Panc1 (cell line): Measurements from ENCODE around the gene PRXL2C. TPM values are rescaled to one million over a fixed set of nuclear protein-coding genes. Genes with fewer than 3 reads are reported as not detected.
"Not testable (repeated sequence)": the region's sequence is repeated elsewhere in the genome, so short reads cannot be mapped to it uniquely, and the experiment has no call there.

Experiments used
- ATAC-seq: fragments of 200-7000 bp; cut with Tn5 transposase; 2 replicates; pipeline ENCODE4 v1.9.1; 2020; ENCODE audit warnings: mild to moderate bottlenecking, moderate library complexity
- BruUV-seq: library from RNA; stranded (reverse); fragments of 400-500 nt; replicated peaks from 2 replicates; lab custom pipeline; 2021; lab: Mats Ljungman, UMichigan
- CTCF ChIA-PET: fragments of 300-600 bp; sonication (Branson Sonifier 250); formaldehyde crosslinking; loops from one replicate; lab custom pipeline; 2022; ENCODE audit warnings: antibody characterized with exemption; lab: Charles Lee
- POLR2A ChIA-PET: fragments of 300-600 bp; sonication (Branson Sonifier 250); formaldehyde crosslinking; loops from one replicate; lab custom pipeline; 2022; ENCODE audit warnings: antibody characterized with exemption; lab: Charles Lee
- DNase-seq: peaks from one replicate; pipeline ENCODE4 v3.0.0-alpha.2; 2010; ENCODE audit warnings: low read depth, low spot score
- H3K27ac ChIP-seq: 2 replicates; pipeline ENCODE4 v1.5.1; 2011; ENCODE audit warnings: mild to moderate bottlenecking, low read length, inconsistent platforms
- H3K27me3 ChIP-seq: fragments of 200-500 bp; sonication (Bioruptor generic); 2 replicates; pipeline ENCODE4 v1.6.0; 2014; ENCODE audit warnings: low read length, inconsistent platforms; ENCODE audit not compliant: control insufficient read depth, insufficient read depth
- H3K36me3 ChIP-seq: fragments of 200-500 bp; sonication (Bioruptor generic); 2 replicates; pipeline ENCODE4 v1.5.1; 2014; ENCODE audit warnings: inconsistent platforms, mild to moderate bottlenecking, low read length, moderate library complexity; ENCODE audit not compliant: control insufficient read depth, insufficient read depth
- H3K4me1 ChIP-seq: 2 replicates; pipeline ENCODE4 v1.5.1; 2011; ENCODE audit warnings: inconsistent platforms, mild to moderate bottlenecking, low read length, moderate library complexity; ENCODE audit not compliant: control insufficient read depth, insufficient read depth
- H3K4me3 ChIP-seq, 2 experiments: 2 replicates each; pipeline ENCODE4 v1.5.1; 2011 to 2012; ENCODE audit warnings: low read depth in 2 of 2, low read length in 2 of 2, mild to moderate bottlenecking in 2 of 2, inconsistent platforms in 1 of 2, moderate library complexity in 1 of 2
- H3K9me3 ChIP-seq: fragments of 200-500 bp; sonication (Bioruptor generic); 2 replicates; pipeline ENCODE4 v1.5.1; 2014; ENCODE audit warnings: low read depth, mild to moderate bottlenecking, inconsistent platforms, low read length, moderate library complexity; ENCODE audit not compliant: control insufficient read depth, insufficient read depth
- POLR2AphosphoS5 ChIP-seq: IDR thresholded peaks from 2 replicates; pipeline ENCODE4 v1.6.1; 2012; ENCODE audit warnings: mild to moderate bottlenecking, low read depth, low read length, moderate library complexity
- REST ChIP-seq, 2 experiments: IDR thresholded peaks; 2 replicates each; pipeline ENCODE4 v1.6.1; 2011 to 2012; ENCODE audit warnings: low read depth in 2 of 2, control low read depth in 1 of 2, low read length in 1 of 2, mild to moderate bottlenecking in 1 of 2, moderate library complexity in 1 of 2; ENCODE audit not compliant: insufficient read depth in 1 of 2
- SIN3A ChIP-seq: IDR thresholded peaks from 2 replicates; pipeline ENCODE4 v1.6.1; 2012; ENCODE audit warnings: low read depth, mild to moderate bottlenecking, low read length, moderate library complexity, borderline replicate concordance; ENCODE audit not compliant: insufficient read depth
- TCF7L2 ChIP-seq: IDR thresholded peaks from 2 replicates; pipeline ENCODE4 v1.6.1; 2011; ENCODE audit warnings: mild to moderate bottlenecking, low read depth, low read length, inconsistent platforms
- in situ Hi-C: cut with HindIII; loops from 2 replicates; pipeline ENCODE4 v1.10.0; 2016; ENCODE audit warnings: low sequenced_read_pairs, low pct_unique_long_range_greater_than_20kb
- intact Hi-C: fragments of 100-400 bp; cut with micrococcal nuclease; formaldehyde crosslinking; loops from one replicate; pipeline ENCODE4 v1.10.0; 2022; ENCODE audit not compliant: unreplicated experiment
- total RNA-seq: library from RNA; stranded (reverse); gene quantifications from one replicate; pipeline ENCODE4 v1.2.1, GENCODE V29; 2021; ENCODE audit not compliant: unreplicated experiment
- TF ChIP-seq, protein P1 (sequence below): fragments of 450-650 bp; IDR thresholded peaks from 2 replicates; pipeline ENCODE4 v1.5.1; 2017; ENCODE audit warnings: mild to moderate bottlenecking

The PRXL2C gene
- total RNA-seq, 1 experiment from 2014 or later, result 14.0 TPM

GRCh38 chr9:96615411-96615810 lies 39.7 kb downstream of the PRXL2C start:
- no TSS peak for BruUV-seq
- no peaks in the 10 kb centered on the region for H3K9me3 ChIP-seq
- intact Hi-C loops, result no loop called here
- TF ChIP-seq REST (IDR thresholded peaks at IDR 0.05; ENCODE audit: insufficient read depth in 1 of 2, low read depth in 2 of 2, low read length in 1 of 2) (no peak), SIN3A (no peak), POLR2AphosphoS5 (no peak), TCF7L2 (no peak)
- TF ChIP-seq, protein P1, sequence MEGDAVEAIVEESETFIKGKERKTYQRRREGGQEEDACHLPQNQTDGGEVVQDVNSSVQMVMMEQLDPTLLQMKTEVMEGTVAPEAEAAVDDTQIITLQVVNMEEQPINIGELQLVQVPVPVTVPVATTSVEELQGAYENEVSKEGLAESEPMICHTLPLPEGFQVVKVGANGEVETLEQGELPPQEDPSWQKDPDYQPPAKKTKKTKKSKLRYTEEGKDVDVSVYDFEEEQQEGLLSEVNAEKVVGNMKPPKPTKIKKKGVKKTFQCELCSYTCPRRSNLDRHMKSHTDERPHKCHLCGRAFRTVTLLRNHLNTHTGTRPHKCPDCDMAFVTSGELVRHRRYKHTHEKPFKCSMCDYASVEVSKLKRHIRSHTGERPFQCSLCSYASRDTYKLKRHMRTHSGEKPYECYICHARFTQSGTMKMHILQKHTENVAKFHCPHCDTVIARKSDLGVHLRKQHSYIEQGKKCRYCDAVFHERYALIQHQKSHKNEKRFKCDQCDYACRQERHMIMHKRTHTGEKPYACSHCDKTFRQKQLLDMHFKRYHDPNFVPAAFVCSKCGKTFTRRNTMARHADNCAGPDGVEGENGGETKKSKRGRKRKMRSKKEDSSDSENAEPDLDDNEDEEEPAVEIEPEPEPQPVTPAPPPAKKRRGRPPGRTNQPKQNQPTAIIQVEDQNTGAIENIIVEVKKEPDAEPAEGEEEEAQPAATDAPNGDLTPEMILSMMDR, result no peak
- ChIA-PET POLR2A (no interaction called here), CTCF (no interaction called here)
- peaks cover 22% of the 10 kb centered on the region for H3K4me1 ChIP-seq
- no peak overlapping the region for H3K27ac ChIP-seq
- H3K27me3 ChIP-seq, result no peaks in the 10 kb centered on the region
- DNase-seq (no peak), ATAC-seq (no peak)
- in situ Hi-C loops, result no loop called here
- no peak overlapping the region for H3K4me3 ChIP-seq
- no peaks in the 10 kb centered on the region for H3K36me3 ChIP-seq

DNA sequence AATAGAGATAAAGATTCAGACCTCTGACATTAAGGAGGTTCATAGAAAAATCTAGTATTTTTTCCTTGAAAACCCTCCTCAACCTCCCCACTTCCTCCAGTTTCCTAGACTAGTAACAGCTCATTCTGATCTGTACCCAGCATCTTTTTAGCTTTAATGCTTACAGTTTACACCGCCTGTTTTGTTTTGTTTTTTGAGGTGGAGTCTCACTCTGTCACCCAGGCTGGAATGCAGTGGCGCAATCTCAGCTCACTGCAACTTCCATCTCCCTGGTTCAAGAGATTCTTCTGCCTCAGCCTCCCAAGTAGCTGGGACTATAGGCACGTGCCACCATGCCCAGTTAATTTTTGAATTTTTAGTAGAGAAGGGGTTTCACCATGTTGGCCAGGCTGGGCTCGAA lies 40.5 kb downstream of the PRXL2C start:
- BruUV-seq, ATAC-seq, H3K36me3 ChIP-seq, POLR2A ChIA-PET, H3K27me3 ChIP-seq, H3K4me3 ChIP-seq, H3K9me3 ChIP-seq, in situ Hi-C loops, H3K27ac ChIP-seq, DNase-seq, intact Hi-C loops, CTCF ChIA-PET: not testable (repeated sequence)
- H3K4me1 ChIP-seq, result peaks cover 20% of the 10 kb centered on the region

DNA sequence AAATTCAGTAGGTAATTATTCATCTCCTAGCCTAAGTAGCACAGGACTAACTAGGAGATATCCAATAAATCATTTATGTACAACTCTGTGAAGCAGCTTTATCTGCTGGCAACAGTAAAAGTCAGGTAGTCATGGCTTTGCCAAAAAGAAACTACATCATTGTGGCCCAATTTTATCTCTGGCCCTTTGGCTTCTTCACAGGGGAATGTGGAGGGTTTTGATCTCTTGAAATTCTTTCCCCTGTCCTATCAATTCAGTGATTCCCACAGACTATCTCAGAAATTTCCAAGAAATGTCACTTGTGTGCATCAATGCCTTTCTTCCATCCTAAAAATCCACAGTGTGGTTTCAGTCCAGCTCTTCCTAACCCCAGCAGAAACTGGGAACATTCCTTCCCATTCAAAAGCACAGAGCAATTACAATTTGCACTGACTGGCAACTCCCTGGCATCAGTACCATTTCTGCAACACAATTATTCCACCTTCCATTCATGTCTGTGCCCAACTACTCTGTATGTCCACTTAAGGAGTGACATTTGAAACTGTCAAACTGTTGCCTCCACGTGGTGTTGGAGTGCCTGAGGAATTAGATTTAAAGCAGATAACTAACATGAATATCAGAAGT lies 42.0 kb downstream of the PRXL2C start:
- no TSS peak for BruUV-seq
- in situ Hi-C loops, result no loop called here
- POLR2A ChIA-PET, result no interaction called here
- Histone ChIP-seq H3K4me3 (no peak overlapping the region), H3K27ac (peak overlapping the region; percentile 61; the same call in 1 of the 2 replicates), H3K27me3 (no peaks in the 10 kb centered on the region), H3K4me1 (peaks cover 20% of the 10 kb centered on the region), H3K36me3 (no peaks in the 10 kb centered on the region), H3K9me3 (no peaks in the 10 kb centered on the region)
- DNase-seq (no peak), ATAC-seq (no peak)
- TF ChIP-seq POLR2AphosphoS5, result no peak
- TF ChIP-seq, protein P1, result no peak
- TF ChIP-seq SIN3A, result no peak
- TF ChIP-seq REST (IDR thresholded peaks at IDR 0.05; ENCODE audit: insufficient read depth in 1 of 2, low read depth in 2 of 2, low read length in 1 of 2), result no peak
- no peak for TF ChIP-seq TCF7L2
- CTCF ChIA-PET, result no interaction called here
- intact Hi-C loops, result no loop called here
